AG08395 (cell line): ENCODE measurements around the gene DCHS1.

ENCODE experiments used
- DNase-seq: peaks from one replicate; pipeline ENCODE4 v3.0.0; 2012; ENCODE audit warnings: mixed read lengths, low spot score

The DCHS1 gene

DNA sequence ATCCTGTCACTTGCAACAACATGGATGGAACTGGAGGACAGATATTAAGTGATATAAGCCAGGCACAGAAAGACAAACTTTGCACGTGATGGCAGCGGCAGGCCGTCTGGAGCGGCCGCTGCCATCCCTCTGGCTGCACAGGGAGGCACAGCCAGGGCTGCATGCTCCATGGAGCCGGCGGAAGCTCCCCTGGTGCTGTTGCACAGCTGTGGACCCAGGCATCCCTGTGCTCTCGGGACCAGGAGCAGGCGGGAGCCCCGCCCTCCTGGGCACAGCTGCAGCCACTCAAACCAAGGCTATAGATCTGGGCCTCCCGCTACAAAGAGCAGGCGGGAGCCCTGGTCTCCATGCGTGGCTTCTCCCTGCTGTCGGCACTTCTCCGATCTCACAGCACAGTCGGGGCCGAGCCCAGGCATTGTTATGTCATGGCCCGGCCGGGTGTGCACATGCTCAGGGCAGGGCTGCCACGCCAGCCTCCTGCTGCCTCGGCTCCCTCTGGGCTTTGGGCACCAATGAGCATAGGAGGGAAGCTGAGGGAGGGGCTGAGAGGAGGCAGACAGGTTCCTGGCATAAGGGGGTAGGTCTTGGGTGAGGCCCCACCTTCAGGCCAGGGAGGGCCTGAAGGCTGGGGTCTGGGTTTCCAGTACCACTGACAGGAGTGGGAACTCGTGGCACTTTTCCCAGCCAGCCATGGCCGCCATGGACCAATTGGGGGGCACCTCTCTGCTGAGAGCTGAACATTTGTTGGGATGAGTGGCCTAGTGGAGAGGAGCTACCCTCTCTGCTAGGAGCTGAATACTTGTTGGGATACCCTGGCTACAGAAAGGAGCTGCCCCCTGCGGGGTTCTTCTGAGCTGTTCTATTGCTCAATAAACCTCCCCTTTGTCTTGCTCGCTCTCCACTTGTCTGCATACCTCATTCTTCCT lies 68.9 kb downstream of the DCHS1 start:
- DNase-seq, result peak; percentile 28

DNA sequence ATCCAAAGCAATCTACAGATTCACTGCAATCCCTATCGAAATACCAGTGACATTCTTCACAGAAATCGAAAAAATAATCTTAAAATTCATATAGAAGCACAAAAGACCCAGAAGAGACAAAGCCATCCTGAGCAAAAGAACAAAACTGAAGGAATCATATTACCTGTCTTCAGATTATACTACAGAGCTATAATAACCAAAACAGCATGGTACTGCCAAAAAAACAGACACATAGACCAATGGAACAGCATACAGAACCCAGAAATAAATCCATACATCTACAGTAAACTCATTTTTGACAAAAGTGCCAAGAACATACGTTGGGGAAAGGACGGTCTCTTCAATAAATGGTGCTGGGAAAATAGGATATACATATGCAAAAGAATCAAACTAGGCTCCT lies 71.1 kb downstream of the DCHS1 start:
- DNase-seq, result no peak

DNA sequence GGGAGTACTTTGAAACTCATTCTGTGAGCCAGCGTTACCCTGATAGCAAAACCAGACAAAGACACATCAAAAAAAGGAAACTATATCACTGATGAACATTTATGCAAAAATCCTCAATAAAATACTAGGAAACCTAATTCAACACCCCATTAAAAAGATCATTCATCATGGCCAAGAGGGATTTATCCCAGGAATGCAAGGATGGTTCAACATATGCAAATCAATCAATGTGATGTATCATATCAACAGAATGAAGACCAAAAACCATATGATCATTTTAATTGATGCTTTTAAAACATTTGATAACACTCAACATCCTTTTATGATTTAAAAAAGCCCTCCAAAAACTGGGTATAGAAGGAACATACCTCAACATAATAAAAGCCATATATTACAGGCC lies 72.0 kb downstream of the DCHS1 start:
- no peak for DNase-seq

GRCh38 chr11:6579681-6580080 lies 75.9 kb downstream of the DCHS1 start:
- no peak for DNase-seq

DNA sequence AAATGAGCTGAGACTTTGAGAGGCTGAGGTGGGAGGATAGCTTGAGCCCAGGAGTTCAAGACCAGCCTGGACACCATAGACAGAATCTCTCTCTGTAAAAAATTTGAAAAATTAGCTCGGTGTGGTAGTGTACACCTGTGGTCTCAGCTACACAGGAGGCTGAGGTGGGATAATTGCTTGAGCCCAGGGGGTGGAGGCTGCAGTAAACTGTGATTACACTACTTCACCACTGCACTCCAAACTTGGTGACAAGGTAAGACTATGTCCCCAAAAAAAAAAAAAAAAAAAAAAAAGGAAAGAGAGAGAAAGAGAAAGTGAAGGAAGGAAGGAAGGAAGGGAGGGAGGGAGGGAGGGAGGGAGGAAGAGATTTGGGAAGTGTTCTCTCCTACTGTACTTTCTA lies 77.5 kb downstream of the DCHS1 start:
- no peak for DNase-seq

DNA sequence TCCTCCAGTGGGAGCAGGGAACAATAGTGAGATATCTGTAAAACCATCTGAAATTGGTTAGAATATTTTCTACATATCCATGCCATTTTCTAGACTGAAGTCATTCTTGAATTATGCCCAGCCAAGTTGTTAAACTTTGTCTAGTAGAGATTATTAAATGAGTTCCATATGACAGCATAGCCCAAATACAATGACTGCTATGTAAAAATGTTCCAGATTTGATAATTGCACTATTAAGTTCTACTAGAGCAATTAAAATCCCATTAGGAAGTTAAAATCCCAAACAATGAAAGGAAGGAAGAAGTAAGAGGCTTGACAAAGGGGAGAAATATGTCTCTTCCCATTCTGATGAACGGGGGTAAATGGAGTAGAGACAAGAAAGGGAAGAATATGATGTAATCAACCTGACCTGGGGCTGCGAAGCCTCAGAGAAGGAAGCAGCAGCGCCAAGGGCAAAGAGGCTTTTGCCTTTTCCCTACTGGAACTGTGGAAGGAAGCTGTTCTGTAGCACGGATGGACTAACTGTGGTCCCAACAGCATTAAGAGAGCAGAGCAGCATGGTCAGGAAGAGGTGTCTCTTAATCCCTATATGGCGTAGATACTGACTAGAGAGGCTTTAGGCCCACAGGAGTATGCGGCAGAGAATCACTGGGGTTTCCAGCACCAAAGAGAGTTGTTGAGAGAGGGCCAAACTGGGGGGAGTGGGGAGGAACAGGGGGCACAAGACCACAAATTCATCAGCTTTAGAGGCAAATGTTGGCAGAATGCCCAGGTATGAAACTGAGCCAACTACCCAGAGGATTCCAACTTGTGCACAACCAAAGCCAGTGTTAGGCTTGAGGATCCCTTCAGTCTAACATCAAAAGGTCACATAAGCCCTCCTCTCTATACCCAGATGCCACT lies 78.9 kb downstream of the DCHS1 start:
- peak; percentile 81 for DNase-seq

- no peak for DNase-seq
Observed at GRCh38 chr11:6574816-6575715, 80.5 kb downstream of the DCHS1 start.

GRCh38 chr11:6572215-6572614 lies 83.4 kb downstream of the DCHS1 start:
- DNase-seq, result peak; percentile 83

GRCh38 chr11:6571434-6572008 lies 84.1 kb downstream of the DCHS1 start:
- DNase-seq, result no peak
